GM18498 (cell line): ENCODE results near the gene WNT8A.
"Not testable (repeated sequence)": the region's sequence is repeated elsewhere in the genome, so short reads cannot be mapped to it uniquely, and the experiment has no call there.

Experiments used
- ATAC-seq: cut with Tn5 transposase; IDR thresholded peaks from one replicate; pipeline ENCODE4 v1.9.1; 2021; ENCODE audit warnings: mild to moderate bottlenecking, moderate library complexity; ENCODE audit not compliant: unreplicated experiment

The WNT8A gene, protein sequence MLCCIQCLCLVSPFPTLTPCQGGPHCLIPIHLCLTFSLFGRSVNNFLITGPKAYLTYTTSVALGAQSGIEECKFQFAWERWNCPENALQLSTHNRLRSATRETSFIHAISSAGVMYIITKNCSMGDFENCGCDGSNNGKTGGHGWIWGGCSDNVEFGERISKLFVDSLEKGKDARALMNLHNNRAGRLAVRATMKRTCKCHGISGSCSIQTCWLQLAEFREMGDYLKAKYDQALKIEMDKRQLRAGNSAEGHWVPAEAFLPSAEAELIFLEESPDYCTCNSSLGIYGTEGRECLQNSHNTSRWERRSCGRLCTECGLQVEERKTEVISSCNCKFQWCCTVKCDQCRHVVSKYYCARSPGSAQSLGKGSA

DNA sequence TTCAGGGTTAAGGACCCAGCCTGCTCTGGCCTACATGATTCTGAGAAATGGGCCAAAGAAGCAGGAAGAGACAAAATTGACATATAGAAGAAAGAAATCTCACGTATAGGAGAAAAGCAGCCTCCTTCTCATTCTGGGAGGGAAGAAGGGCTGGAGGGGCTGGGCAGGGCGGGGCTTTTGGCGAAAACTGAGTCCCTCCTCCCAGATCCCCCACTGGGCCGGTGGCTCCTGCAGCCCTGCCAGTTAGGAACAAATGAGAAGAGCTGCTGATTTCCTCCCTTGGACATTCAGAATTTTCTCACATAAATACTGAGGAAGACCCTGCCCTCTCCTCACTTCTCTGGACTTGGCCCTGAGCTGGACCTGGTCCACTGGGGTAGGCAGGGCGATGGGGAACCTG, at the start of gene WNT8A:
Gene WNT8A (plus strand): TSS at position 332 of the 400 bp plus-strand sequence. CDS start 95 bp downstream, outside the sequence.
- ATAC-seq, result no peak

DNA sequence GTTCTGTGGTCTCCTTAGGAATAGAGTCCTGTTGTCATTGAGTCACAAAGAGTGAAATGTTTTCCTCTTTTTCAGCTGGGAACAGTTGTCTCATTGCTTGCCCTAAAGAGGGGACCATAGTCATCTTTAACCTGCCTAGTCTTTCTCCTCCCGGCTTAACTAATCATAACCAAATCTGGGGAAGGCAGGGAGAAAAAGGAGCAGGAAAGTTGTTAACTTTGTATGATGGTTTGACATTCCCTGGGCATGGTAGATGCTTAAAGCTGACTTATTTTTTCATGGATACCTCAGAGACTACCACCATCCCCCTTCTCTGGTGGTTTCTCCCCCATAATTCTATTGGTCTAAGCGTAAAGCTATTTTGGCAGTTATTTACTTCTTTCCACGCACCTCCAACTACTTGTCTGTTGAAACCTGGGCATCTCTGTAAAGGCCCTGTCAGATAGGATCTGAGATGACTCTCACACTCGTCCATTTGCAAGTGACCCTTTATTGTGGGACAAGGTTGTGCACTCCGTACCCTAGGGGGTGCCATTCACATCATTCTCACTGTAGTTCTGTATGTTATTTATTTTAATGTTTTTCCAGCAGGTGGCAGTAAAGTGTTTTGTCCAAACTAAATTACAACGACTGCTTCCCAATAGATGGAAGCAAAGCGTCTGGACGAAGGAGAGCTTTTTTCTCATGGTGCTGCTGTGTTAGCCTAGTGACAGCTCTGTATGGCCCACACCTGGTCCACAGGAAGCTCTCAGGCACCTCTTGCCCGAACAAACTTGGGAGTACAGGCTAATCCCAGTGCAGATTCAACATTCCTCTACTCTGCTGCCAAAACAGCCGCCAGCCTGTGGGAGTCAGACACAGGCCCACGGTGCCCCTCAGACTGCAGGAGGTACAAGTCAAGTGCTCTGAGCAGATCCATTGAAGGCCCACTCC, 48.0 kb upstream of the WNT8A start:
- peak; percentile 39 for ATAC-seq

DNA sequence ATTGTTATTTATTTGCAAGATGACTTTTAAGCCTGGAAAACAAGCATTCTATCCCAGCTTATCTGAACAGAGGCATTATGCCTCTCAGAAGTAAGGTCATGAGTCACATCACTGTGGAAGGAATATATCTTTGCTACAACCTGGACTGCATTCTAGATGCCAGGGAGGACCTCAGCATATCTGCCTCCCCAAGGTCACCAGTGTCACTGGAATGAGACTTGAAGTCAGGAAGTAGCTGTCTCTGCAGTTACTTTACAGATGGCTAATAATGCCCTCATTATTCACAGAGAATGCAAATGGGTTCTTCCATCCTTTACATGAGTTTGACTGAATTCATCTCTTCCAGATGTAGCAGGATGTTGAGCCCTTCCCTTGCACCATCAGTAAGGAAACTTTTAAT, 46.6 kb upstream of the WNT8A start:
- no peak for ATAC-seq

DNA sequence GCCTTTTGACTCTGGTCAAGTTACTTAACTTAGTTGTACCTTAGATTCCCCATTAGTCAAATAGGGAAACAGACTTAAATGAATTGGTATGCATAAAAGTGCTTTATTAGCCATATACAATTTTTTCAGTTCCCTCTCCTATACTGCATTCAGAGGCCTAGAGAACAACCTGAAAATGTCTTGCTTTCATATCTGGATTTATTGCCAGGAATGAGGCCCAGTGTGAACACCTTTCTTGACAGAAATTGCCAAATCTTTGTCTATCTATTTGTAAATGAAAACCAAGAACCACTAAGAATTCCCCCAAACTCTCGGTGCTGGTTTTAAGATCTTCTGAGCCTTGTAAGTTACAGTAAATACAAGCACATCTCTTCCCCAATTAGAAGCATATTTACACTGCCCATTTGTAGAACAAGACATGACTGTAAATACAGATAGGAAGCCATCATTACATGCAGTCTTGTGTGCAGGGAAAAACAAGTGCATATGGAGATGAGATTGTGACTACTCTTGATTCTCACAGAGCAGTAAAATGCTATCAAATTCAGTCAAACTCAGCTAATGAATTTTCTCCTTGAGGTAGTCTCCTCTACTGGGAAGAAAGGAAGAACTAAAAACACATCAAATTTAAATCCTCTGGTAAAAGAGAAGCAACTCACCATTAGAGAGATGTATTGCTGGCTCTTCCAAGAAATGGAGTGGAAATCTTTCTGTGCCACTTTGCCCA, 45.8 kb upstream of the WNT8A start:
- no peak for ATAC-seq

GRCh38 chr5:138038826-138039225, 45.0 kb upstream of the WNT8A start:
- ATAC-seq, result no peak

- ATAC-seq, result not testable (repeated sequence)
Measured at GRCh38 chr5:138045283-138045682, 38.5 kb upstream of the WNT8A start.

- ATAC-seq, result no peak
Measured at GRCh38 chr5:138051441-138052296, 32.2 kb upstream of the WNT8A start.

DNA sequence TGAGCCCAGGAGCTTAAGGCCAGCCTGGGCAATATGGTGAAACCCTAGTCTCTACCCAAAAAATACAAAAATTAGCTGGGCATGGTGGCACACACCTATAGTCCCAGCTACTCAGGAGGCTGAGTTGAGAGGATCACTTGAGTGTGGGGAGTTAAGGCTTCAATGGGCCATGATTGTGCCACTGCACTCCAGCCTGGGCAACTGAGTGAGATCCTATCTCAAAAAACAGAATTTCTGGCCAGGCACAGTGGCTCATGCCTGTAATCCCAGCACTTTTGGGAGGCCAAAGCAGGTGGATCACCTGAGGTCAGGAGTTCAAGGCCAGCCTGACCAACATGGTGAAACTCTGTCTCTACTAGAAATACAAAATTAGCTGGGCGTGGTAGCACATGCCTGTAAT, 31.1 kb upstream of the WNT8A start:
- not testable (repeated sequence) for ATAC-seq

GRCh38 chr5:138053554-138053953, 30.3 kb upstream of the WNT8A start:
- no peak for ATAC-seq

- ATAC-seq, result no peak
Measured at GRCh38 chr5:138054206-138054605, 29.6 kb upstream of the WNT8A start.

DNA sequence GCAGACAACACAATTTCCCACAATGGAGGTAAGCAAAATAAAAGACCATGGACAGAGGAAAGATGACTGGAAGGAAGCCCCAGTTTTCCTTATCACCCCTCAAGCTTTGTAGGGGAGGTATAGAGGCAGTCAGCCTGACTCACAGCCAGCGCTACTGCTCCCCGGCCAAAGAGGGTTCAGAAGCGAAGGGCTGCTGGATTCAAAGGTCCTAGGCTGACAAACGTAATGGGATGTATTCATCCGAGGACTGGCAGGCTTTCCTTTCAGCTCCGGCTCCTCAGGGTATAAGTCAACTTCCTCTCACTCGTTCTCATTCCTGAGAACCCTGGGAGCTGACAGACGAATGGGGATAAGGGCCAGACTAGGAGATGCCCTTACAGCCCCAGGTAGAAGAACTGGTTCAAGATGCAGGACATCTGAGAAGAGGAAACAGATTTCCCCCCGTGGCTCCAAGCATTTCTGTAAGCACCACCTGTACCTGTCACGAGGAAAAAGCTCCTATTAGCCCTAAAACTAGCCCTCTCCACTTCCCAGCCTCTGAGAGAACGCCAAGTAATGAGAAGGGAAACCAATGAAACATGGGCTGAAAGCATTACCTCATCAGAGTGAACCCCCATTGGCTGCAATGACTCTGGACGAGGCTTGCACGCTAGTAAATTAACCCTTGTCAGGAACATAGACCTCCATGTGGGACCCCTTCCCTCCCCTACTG, 28.8 kb upstream of the WNT8A start:
- no peak for ATAC-seq

DNA sequence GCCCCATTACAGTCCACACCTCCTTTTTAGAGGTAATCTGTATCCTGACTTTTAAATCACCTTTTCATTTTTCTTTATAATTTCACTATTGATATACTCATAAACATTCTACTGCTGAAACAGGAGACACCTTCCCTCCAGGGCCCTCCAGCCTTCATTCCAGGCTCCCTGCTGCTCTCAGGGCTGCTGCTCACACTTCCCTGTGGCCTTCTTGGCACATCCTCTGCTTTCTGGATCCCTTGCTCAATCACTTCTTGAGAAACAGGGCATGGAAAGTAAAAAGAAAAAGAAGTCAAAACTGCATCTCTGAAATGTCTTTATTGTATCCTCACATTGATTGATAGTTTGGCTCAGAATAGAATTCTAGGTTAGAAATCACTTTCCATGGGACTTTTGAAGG, 19.3 kb upstream of the WNT8A start:
- ATAC-seq, result no peak

GRCh38 chr5:138065102-138065501, 18.7 kb upstream of the WNT8A start:
- no peak for ATAC-seq

DNA sequence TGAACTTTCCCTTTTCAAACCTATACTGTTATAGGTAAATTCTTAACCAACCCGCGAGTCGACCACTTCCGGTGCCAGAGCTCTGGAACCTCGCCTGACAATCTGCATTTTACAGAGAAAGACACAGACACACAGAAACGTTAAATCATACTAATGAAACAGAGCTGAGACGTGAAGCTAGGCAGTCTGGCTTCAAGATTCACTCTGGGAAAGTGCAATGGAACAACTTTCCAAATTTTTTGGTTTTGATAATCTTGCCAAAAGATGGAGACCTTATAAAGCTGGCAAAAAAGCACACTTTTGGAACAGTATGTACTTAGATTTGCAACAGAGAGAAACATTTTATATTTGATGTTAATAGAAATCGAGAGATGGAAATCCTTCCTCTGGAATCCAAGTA, 15.9 kb upstream of the WNT8A start:
- no peak for ATAC-seq

- peak; percentile 44 for ATAC-seq
Measured at GRCh38 chr5:138068742-138069600, 14.9 kb upstream of the WNT8A start.

DNA sequence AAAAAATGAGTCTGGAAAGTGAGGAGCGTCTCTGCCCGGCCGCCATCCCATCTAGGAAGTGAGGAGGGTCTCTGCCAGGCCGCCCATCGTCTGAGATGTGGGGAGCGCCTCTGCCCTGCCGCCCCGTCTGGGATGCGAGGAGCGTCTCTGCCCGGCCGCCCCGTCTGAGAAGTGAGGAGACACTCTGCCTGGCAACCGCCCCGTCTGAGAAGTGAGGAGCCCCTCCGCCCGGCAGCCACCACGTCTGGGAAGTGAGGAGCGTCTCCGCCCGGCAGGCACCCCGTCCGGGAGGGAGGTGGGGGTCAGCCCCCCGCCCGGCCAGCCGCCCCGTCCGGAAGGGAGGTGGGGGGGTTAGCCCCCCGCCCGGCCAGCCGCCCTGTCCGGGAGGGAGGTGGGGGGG, 13.8 kb upstream of the WNT8A start:
- ATAC-seq, result not testable (repeated sequence)

GRCh38 chr5:138077064-138077696, 6.7 kb upstream of the WNT8A start:
- no peak for ATAC-seq

DNA sequence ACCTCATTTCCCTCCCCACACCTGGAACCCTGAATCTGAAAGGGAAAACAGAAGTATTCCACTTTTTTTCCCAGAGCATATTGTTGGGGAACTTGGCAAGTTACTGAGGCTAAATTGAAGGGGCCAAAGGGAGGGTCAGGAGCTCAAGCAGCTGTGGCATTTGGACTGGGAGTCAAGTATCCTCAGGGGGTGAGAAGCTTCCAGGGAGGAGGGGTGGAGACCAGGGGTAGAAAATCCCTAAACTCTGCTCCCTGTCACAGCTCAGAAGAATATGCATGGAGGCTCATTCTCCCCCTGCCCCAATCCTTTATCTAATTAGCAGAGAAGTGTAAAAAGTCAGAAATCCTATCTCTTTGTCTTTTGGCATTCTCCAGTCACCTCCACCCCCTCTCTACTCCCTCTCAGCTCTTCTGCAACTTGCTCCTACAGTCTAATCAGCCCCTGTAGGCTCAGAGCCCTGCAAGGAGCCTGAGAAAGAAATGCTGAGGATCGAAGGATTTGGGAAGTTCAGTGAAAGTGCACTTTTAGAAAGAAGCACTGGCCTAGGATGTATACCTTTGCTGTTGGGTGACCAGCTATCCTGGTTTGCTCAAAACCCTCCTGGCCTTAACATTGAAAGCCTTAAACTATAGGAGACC, 5.7 kb upstream of the WNT8A start:
- no peak for ATAC-seq
